Liver (tissue), 9 donors: Measurements from ENCODE around the gene DOCK1. TPM values are rescaled to one million over a fixed set of nuclear protein-coding genes. Genes with fewer than 3 reads are reported as not detected.

Experiments
- DNase-seq: peaks from one replicate; pipeline ENCODE4 v3.0.0-alpha.2; 2017; ENCODE audit warnings: low spot score
- H3K27ac ChIP-seq, 2 donors: one replicate each; pipeline ENCODE4 v1.7.0; 2013; ENCODE audit warnings: inconsistent platforms in 2 of 2, low read length in 2 of 2, control low read depth in 1 of 2, low read depth in 1 of 2, mild to moderate bottlenecking in 1 of 2
- H3K27me3 ChIP-seq, 4 donors: one replicate each; pipeline versions ENCODE4 v1.6.1 to v1.7.0; 2013; ENCODE audit warnings: low read length in 3 of 4, inconsistent platforms in 1 of 4, mild to moderate bottlenecking in 1 of 4, moderate library complexity in 1 of 4; ENCODE audit not compliant: control insufficient read depth in 4 of 4, insufficient read depth in 4 of 4
- H3K36me3 ChIP-seq, 4 donors: one replicate each; pipeline versions ENCODE4 v1.6.1 to v1.7.0; 2013; ENCODE audit warnings: low read length in 3 of 4, mild to moderate bottlenecking in 3 of 4, low read depth in 1 of 4, moderate library complexity in 1 of 4; ENCODE audit not compliant: control insufficient read depth in 4 of 4, insufficient read depth in 3 of 4
- H3K4me1 ChIP-seq, 4 donors: one replicate each; pipeline versions ENCODE4 v1.6.1 to v1.7.0; 2013; ENCODE audit warnings: low read length in 3 of 4, mild to moderate bottlenecking in 3 of 4, moderate library complexity in 1 of 4; ENCODE audit not compliant: control insufficient read depth in 4 of 4, insufficient read depth in 4 of 4
- H3K4me3 ChIP-seq, 3 donors: one replicate each; pipeline versions ENCODE4 v1.6.1 to v1.7.0; 2013; ENCODE audit warnings: low read length in 3 of 3, control low read depth in 1 of 3, low read depth in 1 of 3, mild to moderate bottlenecking in 1 of 3
- H3K9ac ChIP-seq, 2 donors: one replicate each; pipeline ENCODE4 v1.7.0; 2013; ENCODE audit warnings: low read length in 2 of 2, mild to moderate bottlenecking in 2 of 2, moderate library complexity in 2 of 2, control low read depth in 1 of 2, low read depth in 1 of 2
- H3K9me3 ChIP-seq, 4 donors: one replicate each; pipeline versions ENCODE4 v1.6.1 to v1.7.0; 2013; ENCODE audit warnings: low read length in 3 of 4; ENCODE audit not compliant: control insufficient read depth in 4 of 4
- EGR1 ChIP-seq, 2 donors: IDR thresholded peaks; 2 replicates each; pipeline ENCODE4 v1.6.1; 2016 to 2018; ENCODE audit warnings: antibody characterized with exemption in 2 of 2, low read depth in 2 of 2
- FOXA1 ChIP-seq: IDR thresholded peaks from 2 replicates; pipeline ENCODE4 v1.6.1; 2016; ENCODE audit warnings: antibody characterized with exemption
- FOXA2 ChIP-seq: IDR thresholded peaks from 2 replicates; pipeline ENCODE4 v1.6.1; 2016; ENCODE audit warnings: antibody characterized with exemption
- GABPA ChIP-seq, 2 donors: IDR thresholded peaks in 1 of 2; conservative IDR thresholded peaks in 1 of 2; 2 replicates each; pipeline ENCODE4 v1.6.1; 2016; ENCODE audit warnings: antibody characterized with exemption in 2 of 2, mild to moderate bottlenecking in 1 of 2, moderate library complexity in 1 of 2
- HNF4A ChIP-seq, 2 donors: conservative IDR thresholded peaks; 2 replicates each; pipeline ENCODE4 v1.6.1; 2016; ENCODE audit warnings: antibody characterized with exemption in 2 of 2, mild to moderate bottlenecking in 2 of 2
- HNF4G ChIP-seq: IDR thresholded peaks from 2 replicates; pipeline ENCODE4 v1.6.1; 2016; ENCODE audit warnings: antibody characterized with exemption
- JUND ChIP-seq, 2 donors: IDR thresholded peaks; 2 replicates each; pipeline ENCODE4 v1.6.1; 2016; ENCODE audit warnings: antibody characterized with exemption in 2 of 2
- NR2F2 ChIP-seq: IDR thresholded peaks from 2 replicates; pipeline ENCODE4 v1.6.1; 2016; ENCODE audit warnings: antibody characterized with exemption
- RAD21 ChIP-seq, 2 donors: IDR thresholded peaks; 2 replicates each; pipeline ENCODE4 v1.6.1; 2016; ENCODE audit warnings: antibody characterized with exemption in 2 of 2, mild to moderate bottlenecking in 2 of 2
- RXRA ChIP-seq, 2 donors: IDR thresholded peaks; 2 replicates each; pipeline ENCODE4 v1.6.1; 2017 to 2018; ENCODE audit warnings: antibody characterized with exemption in 2 of 2, mild to moderate bottlenecking in 1 of 2
- SP1 ChIP-seq: IDR thresholded peaks from 2 replicates; pipeline ENCODE4 v1.6.1; 2018; ENCODE audit warnings: antibody characterized with exemption, mild to moderate bottlenecking
- TAF1 ChIP-seq: conservative IDR thresholded peaks from 2 replicates; pipeline ENCODE4 v1.6.1; 2016; ENCODE audit warnings: antibody characterized with exemption, mild to moderate bottlenecking
- YY1 ChIP-seq: IDR thresholded peaks from 2 replicates; pipeline ENCODE4 v1.6.1; 2016; ENCODE audit warnings: antibody characterized with exemption, mild to moderate bottlenecking
- WGBS: extraction: QIAGEN DNeasy Blood & Tissue Kit; methylation state at CpG from one replicate; pipeline ENCODE4 v1.1.7; 2013; 5-methylcytosine and 5-hydroxymethylcytosine counted together
- polyA plus RNA-seq, 2 donors: library from polyadenylated mRNA; stranded (reverse) in 1 of 2; unstranded in 1 of 2; fragments of 200-250 nt in 1 of 2; fragments of >200 nt in 1 of 2; fragmentation: Nextera tagmentation in 1 of 2; extraction: Ambion mirVana in 1 of 2; gene quantifications; one replicate each; pipeline versions ENCODE4 v1.2.1 to v1.2.3, GENCODE V29; 2013 to 2015
- total RNA-seq, 2 donors: library from RNA; depleted of rRNA; stranded (reverse); fragments of >200 nt; gene quantifications; one replicate each; pipeline ENCODE4 v1.2.3, GENCODE V29; 2014
- TF ChIP-seq, protein P1 (sequence below): IDR thresholded peaks from 2 replicates; pipeline ENCODE4 v1.6.1; 2016; ENCODE audit warnings: antibody characterized with exemption
- TF ChIP-seq, protein P2 (sequence below): fragments of 150-350 bp; IDR thresholded peaks from 2 replicates; pipeline ENCODE4 v1.5.1; 2017; ENCODE audit warnings: improper control_type of control experiment, low read depth, low read length; ENCODE audit not compliant: missing input control
- TF ChIP-seq, protein P3 (sequence below): IDR thresholded peaks from 2 replicates; pipeline ENCODE4 v1.6.1; 2016; ENCODE audit warnings: antibody characterized with exemption
- TF ChIP-seq, protein P4 (sequence below): IDR thresholded peaks from 2 replicates; pipeline ENCODE4 v1.6.1; 2016; ENCODE audit warnings: antibody characterized with exemption
- TF ChIP-seq, protein P5 (sequence below): IDR thresholded peaks from 2 replicates; pipeline ENCODE4 v1.6.1; 2016; ENCODE audit warnings: antibody characterized with exemption, mild to moderate bottlenecking
- donor health status: healthy.
- donor health status: healthy.
- donor health status: healthy.
- donor health status: healthy.
- donor health status: healthy.

The DOCK1 gene
- total and polyA plus RNA-seq, 4 donors, result 3.8 to 28.8 (median 9.1) TPM

DNA sequence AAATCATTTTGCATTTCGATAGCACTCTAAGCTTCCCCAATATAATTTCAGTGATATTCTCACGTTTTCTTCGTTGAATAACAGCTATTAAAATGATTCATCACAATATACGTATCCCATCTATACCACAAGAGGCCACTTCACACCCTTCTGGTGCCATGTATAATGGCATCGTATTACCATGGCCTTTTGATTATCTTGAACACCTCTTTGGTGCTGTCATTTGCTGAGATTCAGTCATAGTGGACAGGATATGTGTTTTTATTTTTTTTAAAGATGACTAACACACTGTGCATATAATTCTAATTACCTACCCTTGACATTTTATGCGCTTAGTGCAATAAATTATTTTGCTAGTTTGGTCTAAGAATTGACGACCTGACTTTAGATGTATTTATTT is 297.8 kb downstream of the DOCK1 start:
- no peak overlapping the region for H3K27ac ChIP-seq
- H3K4me3 ChIP-seq, result no peak overlapping the region
- H3K27me3 ChIP-seq, result no peaks in the 10 kb centered on the region
- TF ChIP-seq RXRA (IDR thresholded peaks at IDR 0.05) (no peak), RAD21 (IDR thresholded peaks at IDR 0.05) (no peak), TAF1 (no peak), HNF4G (no peak), FOXA2 (no peak), GABPA (IDR thresholded peaks at IDR 0.05 in 1 of 2, conservative IDR thresholded peaks at IDR 0.05 in 1 of 2) (no peak), JUND (IDR thresholded peaks at IDR 0.05) (no peak), EGR1 (IDR thresholded peaks at IDR 0.05; ENCODE audit: low read depth in 2 of 2) (no peak), FOXA1 (no peak), SP1 (no peak), YY1 (no peak), HNF4A (conservative IDR thresholded peaks at IDR 0.05) (no peak), NR2F2 (no peak)
- TF ChIP-seq, protein P1, sequence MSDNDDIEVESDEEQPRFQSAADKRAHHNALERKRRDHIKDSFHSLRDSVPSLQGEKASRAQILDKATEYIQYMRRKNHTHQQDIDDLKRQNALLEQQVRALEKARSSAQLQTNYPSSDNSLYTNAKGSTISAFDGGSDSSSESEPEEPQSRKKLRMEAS, result no peak
- TF ChIP-seq, protein P2, sequence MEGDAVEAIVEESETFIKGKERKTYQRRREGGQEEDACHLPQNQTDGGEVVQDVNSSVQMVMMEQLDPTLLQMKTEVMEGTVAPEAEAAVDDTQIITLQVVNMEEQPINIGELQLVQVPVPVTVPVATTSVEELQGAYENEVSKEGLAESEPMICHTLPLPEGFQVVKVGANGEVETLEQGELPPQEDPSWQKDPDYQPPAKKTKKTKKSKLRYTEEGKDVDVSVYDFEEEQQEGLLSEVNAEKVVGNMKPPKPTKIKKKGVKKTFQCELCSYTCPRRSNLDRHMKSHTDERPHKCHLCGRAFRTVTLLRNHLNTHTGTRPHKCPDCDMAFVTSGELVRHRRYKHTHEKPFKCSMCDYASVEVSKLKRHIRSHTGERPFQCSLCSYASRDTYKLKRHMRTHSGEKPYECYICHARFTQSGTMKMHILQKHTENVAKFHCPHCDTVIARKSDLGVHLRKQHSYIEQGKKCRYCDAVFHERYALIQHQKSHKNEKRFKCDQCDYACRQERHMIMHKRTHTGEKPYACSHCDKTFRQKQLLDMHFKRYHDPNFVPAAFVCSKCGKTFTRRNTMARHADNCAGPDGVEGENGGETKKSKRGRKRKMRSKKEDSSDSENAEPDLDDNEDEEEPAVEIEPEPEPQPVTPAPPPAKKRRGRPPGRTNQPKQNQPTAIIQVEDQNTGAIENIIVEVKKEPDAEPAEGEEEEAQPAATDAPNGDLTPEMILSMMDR, result no peak
- TF ChIP-seq, protein P3, sequence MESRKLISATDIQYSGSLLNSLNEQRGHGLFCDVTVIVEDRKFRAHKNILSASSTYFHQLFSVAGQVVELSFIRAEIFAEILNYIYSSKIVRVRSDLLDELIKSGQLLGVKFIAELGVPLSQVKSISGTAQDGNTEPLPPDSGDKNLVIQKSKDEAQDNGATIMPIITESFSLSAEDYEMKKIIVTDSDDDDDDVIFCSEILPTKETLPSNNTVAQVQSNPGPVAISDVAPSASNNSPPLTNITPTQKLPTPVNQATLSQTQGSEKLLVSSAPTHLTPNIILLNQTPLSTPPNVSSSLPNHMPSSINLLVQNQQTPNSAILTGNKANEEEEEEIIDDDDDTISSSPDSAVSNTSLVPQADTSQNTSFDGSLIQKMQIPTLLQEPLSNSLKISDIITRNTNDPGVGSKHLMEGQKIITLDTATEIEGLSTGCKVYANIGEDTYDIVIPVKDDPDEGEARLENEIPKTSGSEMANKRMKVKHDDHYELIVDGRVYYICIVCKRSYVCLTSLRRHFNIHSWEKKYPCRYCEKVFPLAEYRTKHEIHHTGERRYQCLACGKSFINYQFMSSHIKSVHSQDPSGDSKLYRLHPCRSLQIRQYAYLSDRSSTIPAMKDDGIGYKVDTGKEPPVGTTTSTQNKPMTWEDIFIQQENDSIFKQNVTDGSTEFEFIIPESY, result no peak
- TF ChIP-seq, protein P4, sequence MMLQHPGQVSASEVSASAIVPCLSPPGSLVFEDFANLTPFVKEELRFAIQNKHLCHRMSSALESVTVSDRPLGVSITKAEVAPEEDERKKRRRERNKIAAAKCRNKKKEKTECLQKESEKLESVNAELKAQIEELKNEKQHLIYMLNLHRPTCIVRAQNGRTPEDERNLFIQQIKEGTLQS, result no peak
- TF ChIP-seq, protein P5, sequence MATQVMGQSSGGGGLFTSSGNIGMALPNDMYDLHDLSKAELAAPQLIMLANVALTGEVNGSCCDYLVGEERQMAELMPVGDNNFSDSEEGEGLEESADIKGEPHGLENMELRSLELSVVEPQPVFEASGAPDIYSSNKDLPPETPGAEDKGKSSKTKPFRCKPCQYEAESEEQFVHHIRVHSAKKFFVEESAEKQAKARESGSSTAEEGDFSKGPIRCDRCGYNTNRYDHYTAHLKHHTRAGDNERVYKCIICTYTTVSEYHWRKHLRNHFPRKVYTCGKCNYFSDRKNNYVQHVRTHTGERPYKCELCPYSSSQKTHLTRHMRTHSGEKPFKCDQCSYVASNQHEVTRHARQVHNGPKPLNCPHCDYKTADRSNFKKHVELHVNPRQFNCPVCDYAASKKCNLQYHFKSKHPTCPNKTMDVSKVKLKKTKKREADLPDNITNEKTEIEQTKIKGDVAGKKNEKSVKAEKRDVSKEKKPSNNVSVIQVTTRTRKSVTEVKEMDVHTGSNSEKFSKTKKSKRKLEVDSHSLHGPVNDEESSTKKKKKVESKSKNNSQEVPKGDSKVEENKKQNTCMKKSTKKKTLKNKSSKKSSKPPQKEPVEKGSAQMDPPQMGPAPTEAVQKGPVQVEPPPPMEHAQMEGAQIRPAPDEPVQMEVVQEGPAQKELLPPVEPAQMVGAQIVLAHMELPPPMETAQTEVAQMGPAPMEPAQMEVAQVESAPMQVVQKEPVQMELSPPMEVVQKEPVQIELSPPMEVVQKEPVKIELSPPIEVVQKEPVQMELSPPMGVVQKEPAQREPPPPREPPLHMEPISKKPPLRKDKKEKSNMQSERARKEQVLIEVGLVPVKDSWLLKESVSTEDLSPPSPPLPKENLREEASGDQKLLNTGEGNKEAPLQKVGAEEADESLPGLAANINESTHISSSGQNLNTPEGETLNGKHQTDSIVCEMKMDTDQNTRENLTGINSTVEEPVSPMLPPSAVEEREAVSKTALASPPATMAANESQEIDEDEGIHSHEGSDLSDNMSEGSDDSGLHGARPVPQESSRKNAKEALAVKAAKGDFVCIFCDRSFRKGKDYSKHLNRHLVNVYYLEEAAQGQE, result no peak
- no peak overlapping the region for H3K9ac ChIP-seq
- H3K9me3 ChIP-seq, result no peaks in the 10 kb centered on the region
- no peaks in the 10 kb centered on the region for H3K36me3 ChIP-seq
- 94% methylated on average over 7 of the region's 7 CpGs for WGBS
- no peak for DNase-seq
- H3K4me1 ChIP-seq, result no peaks in the 10 kb centered on the region
